ENCODE data around the gene SLC6A3.

SLC6A3 gene

DNA sequence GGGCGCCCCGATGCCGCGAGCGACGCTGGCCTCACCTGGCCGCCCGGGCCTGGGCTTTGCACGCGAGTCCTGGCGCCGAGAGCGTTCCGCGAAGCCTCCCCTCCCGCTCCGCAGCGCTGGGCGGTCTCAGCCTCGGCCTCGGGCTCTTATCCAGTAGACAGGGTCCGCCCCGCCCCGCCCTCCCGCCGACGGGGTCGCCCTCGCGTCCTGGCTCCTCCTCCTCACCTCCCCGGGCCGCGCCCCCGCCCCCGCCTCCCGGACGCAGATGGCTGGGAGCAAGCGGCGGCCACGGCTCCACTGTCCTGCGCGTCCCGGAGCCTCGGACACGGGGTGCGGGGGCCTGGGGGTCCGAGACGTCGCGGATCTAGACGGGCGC is at the start of gene SLC6A3:
SLC6A3 (minus strand) TSS at position 128 of the 376 bp plus-strand sequence. CDS start 2,243 bp downstream, outside the sequence.
- DNase-seq (ENCODE audit: low read depth in 2 of 2), result peak; percentile 13 to 20

DNA sequence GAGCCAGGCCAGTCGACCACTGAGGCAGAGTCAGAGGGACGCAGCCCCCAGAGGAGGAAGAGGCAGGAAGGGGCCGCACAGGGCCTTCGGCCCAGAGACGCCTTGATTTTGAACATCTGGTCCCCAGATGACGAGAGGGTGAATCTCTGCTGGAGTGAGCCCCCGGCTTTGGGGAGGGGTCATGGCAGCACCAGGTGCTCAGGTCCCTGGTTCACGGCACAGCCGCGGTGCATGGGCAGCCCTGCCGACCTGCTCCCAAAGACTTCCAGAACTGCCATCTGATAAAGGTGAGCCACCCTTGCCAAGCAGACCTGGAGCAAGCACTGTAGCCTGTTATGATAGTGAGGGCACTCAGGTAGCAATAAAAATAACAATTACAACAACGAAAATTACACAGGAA is 48.7 kb upstream of the SLC6A3 start:
- DNase-seq (ENCODE audit: low read depth in 2 of 2), result no peak

DNA sequence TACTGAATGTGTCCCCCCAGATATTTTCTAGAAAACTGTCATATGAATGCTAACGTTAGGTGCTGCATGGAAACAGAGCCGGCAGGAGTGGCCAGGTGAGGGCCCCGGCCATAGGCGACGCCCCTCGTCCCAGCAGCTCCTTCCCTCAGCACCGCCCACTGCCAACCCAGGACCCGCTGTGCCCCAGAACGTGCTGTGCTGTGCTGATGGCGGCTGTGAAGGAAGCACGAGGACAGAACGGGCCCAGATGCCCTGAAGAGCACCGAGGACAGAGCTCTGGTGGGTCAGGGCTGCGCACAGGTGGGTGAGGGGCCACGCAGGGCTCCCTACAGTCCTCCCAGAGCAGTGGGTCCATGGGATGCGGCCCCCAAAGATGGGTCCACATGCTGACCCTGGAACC is 48.2 kb upstream of the SLC6A3 start:
- DNase-seq (ENCODE audit: low read depth in 2 of 2), result no peak

DNA sequence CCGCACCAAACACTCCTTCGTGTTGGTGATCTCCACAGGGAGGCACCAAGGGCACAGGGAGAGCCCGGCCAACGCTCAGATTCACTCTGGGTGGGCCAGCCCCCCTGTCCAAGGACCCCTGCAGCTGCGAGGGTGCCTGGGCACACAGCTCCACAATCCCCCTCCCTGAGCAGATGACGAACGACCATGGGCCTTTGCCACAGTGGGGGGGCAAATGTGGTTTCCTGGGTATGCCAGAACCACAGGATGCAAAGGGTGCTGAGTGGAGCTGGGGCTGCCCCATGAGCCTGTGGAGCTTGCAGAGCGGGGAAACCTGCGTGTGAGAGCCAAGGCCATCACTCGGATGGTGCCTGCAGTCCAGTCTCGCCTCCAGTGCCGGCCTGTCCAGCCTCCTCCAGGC is 47.5 kb upstream of the SLC6A3 start:
- DNase-seq (ENCODE audit: low read depth in 2 of 2), result no peak

DNA sequence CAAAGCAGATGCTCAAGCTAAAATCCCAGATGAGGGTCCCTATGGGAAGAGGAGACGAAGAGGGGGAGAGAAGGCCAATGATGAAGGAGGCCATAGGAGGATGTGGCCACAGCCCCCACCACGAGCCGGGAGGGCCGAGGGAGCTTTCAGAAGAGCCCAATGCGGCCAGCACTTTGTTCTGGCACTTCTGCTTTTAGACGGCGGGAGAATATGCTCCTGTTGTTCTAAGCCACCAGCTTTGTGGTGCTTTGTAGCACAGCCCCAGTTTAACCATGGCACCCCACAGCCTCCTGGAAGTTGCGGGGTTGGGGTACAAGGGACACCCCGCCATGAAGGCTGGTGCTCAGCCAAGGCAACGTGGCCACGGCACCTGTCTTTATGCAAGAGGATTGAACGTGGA is 45.1 kb upstream of the SLC6A3 start:
- no peak for DNase-seq (ENCODE audit: low read depth in 2 of 2)

DNA sequence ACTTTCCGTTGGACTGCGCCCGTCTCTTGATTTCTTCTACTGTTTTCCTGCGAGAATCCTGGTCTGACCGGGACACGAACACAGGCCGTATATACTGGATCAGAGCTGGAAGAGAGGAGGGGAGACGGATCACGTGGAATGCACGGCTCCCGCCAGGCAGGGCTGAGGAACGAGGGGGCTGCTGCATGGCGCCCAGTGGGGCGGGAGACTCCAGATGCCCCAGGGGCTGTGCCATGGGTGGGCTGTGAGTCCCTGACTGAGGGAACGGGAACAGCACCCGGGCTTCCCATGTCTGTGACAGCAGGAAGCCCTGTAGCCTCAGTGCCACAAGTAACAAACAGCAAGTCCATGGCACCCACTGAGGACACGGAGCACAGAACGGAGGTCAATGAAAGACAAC is 44.5 kb upstream of the SLC6A3 start:
- DNase-seq (ENCODE audit: low read depth in 2 of 2), result no peak

DNA sequence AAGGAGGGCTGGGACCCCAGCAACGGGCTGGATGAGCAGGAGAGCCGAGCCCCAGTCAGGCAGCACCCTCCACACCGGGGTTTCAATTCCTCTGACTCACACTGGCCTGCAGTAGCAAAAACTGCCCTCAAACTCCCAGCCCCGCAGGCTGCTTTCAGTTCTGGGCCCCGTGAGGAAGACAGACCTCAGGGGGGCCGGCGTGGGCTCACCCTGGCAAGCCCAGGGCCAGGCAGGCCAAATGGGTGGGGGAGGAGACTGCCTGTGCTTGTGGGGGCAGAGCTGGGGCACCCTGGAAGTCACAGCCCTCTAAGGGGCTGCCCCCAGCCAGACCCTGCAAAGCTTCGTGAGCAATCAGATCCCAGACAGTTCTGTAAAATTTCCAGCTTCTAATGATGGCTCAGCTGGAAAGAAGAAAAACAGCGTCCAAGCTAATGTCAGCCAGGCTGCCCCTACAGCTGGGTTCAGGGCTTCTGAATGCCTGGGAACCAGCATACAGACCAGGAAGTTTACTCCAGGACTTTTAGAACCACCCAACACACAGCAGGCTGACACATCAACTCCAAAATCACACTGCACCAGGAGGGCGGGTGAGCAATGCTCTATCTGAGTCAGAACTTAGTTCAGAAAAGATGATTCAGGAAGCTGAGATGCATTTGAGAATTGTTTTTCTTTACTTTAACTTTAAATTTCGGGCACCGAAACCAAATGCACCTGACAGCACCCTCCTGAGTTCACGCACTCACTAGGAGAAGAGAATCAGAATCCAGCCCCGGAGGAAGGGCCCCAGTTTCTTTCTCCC is 43.8 kb upstream of the SLC6A3 start:
- no peak for DNase-seq (ENCODE audit: low read depth in 2 of 2)

DNA sequence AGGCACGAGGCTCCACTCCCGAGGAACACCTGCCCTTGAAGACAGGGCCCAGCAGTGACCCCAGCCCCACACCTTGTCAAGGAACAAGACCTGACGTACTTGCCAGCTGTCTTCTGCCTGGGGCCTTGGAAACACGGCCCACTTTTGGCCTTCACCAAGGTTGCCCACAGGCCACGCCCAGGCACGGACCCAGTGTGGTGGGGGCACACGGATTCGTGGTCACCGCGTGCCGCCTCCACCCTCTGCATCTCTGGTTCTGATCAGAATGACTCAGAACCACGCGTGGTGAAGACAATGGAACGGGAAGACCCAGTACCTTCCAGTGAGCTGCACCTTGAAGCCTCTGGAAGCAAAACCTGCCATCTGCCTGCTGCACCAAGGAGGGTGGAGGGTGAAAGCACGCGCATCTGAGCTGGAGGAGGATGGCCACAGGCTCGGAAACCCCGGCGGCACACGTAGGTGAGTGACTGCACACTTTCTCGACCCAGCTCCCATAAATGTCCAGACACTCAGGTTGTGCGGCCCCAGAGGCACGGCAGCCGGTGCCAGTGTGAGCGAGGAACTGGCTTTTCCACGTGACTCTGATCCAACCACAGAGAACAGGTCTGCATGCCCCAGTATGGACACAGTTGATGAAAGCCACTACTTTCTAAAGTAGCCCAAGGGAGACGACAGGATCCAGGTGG is 42.0 kb upstream of the SLC6A3 start:
- no peak for DNase-seq (ENCODE audit: low read depth in 2 of 2)

DNA sequence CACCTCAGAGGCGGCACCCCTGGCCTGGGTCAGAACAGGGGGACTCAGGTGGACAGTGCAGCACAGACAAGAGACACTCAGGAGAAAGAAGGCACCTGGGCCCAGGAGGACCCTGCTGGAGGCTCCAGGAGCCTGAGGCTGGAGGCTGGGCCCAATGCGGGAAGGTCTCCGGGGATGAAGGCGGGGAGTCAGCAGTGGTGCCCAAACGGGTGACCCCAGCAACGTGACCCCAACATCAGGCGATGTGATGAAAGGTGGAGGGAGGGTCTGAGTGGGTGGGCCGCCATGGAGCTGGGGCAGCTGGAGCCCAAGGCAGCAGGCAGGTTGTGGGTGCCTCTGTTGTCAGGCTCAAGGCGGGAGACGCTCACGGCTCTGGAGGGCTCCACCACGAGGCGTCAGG is 41.0 kb upstream of the SLC6A3 start:
- no peak for DNase-seq (ENCODE audit: low read depth in 2 of 2)

DNA sequence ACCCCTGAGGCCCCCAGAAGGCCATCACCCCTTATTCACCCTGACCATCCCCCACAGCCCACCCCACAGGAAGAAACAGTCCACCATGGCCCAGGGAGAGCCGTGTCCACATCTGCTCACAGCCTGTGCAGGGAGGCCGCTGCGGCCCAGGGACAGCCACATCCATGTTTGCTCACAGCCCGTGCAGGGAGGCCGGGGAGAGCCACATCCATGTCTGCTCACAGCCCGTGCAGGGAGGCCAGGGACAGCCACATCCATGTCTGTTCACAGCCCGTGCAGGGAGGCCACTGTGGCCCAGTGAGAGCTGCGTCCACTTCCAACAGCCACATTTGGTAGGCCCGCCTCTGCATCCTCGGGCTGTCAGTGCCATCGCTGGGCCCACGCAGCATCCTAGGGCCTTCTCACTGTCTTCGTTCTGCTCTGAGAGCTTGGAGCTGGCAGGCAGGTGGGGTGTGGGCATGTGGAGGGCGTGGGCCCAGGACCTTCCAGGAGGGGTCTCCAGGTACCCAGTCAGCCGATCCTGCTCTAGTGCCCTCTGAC is 40.4 kb upstream of the SLC6A3 start:
- no peak for DNase-seq (ENCODE audit: low read depth in 2 of 2)

DNA sequence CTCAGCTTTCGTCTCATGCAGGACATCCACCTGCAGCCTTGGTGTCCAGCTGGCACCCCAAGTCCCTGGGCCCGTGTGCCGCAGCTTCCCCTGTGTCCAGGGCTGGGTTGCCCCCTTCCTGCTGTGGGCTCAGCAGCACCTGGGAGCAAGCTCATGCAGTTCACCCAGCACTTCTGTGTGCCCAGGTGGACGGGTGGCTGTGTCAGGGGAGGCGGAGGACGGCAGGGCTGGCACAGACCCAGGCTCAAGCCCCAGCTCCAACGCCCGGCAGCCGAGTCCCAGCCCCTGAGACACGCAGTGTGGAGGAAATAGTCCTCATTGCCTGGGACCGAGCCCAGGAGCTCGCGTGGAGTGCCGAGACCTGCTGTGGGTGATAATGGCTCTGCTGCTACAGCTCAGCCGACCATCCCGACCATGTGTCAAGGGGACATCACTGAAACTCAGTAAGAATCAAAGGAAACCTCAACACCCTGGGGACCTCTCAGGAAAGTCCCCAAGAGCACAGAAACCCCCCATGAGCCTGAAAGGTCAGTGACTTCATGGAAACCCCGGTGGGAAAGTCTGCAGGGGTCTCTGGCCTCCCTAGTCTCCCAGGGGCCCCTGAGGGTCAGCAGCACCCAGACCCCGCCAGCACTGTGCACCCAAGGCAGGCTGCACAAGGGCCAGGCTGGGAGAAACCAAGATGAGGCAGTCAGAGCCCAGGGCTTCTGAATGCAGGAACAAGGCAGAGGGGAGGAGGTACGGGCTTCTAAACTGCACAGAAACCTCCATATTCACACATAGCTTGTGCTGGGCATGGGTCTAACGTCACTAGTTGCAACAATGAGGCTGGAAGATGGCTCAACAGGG is 39.7 kb upstream of the SLC6A3 start:
- no peak for DNase-seq (ENCODE audit: low read depth in 2 of 2)

DNA sequence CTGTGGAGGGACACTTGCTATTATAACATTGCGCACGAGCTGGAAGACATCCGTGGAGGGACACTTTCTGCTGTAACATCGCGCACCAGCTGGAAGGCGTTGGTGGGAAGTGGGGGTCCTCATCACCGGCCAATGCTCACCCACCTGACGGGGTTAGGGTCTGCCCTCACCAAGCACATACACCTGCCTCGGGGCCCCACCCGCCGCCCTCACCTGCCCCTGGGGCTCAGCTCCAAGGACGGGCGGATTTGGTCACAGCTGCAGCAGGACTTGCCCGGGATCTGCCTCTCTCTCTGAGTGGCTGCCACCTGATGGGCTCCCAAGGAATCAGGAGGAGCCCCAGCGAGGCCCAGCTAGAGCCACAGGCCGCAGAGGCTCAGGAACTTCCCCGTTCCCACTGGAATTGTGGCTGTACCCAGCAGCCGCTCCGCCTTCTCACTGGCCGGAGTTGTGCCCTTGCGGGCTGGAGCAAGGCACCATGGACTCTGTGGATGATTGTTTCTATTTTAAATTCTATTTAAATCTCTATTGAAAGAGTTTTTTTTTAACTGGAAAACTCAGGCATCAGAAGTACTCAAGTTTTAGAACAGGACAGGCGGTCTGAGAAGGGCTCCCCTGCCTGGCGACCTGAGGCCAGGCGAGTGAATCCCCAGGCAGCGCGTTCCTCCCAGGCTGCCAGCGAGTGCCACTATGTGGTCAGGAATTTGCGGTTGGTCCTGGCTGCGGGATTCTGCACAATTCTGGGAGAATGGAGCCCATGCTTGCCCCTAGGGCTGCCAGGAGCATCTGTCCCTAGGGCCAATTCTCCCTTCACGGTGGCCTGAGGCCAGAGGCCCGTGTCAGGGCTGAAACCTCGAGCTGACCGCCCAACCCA is 38.9 kb upstream of the SLC6A3 start:
- DNase-seq (ENCODE audit: low read depth in 2 of 2), result no peak

DNA sequence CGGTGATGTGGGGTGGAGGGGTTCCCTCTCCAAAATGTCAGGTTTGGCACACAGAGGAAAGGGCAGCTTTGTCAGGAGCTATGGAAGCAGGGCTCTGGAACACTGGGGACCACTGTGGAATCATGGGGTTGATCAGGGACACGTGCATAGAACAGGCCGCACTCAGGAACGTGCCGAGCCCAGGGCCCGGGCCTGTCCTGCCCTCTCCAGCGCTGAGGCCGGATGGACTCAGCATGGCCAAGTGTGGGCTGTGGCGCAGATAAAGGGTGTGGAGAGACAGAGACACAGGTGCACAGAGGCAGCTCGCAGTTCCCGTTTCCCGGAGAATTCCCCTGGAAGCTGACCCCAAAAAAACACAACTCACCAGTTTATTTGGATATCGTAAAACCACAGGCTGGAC is 37.8 kb upstream of the SLC6A3 start:
- no peak for DNase-seq (ENCODE audit: low read depth in 2 of 2)

DNA sequence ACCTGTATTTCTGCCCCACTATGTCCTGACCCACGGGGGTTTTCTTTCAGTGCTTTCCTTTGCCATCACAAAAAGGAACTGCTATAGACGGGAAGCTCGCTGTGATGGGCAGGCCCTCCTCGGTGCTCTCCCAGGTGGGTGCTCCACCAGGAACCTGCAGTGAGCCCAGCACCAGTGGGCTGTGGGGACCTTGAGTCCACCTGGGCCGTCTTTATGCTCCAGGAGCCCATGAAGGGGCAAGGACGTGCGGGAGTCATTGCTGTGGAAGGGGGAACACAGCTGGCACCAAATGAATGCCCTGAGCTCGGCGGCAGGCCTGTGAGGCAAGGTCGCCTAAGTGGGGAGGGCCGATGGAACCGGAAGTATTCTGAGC is 36.7 kb upstream of the SLC6A3 start:
- DNase-seq (ENCODE audit: low read depth in 2 of 2), result no peak

DNA sequence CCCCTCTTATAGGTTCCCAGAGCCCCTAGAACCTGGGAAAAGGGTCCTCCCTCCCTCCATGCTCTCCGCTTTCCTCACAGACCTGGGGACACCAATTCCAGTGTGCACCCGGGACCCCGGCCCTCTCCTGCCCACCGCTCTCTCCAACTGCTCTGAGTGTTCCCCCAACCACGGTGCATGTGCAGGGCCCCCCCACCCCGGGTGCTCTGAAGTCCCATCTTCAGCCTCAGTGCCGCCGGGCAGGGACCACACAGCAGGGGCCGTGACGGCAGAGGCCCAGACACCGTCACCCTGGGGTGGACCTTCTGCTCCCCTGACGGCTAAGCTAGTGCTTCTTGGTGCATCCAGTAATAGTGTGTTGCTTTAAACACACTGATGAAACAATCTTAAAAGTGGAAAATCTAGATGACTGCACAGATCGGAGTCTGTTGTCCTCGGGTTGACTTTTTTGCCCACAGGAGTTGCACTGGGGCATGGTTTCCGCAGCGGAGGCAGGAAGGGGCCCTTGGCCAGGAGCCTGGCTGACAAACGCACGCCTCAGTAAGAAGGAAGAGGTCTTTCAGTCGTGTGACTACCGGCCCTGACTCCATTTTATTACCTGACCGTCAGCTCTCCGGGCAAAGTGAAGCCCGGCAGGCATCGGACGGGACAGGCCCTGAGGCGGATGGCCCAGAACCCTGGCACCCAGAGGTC is 36.2 kb upstream of the SLC6A3 start:
- DNase-seq (ENCODE audit: low read depth in 2 of 2), result no peak

DNA sequence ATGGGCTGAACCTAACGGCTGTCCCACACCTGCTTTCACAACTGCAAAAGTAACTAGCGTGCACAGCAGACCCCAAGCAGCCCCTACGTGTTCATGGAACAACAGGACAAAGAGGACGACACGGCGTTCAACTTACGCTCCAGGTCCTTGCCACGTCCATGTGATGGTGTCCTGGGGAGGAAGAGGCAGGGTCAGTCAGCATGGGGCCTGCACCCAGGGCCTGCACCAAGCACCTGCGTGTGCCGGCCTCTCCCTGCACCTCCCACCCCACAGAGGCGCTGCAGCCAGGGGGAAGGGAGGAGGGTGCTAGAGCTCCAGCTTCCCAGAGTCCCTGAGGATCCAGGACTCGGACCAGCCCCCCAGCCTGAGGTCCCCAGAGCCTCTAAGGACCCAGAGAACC is 35.6 kb upstream of the SLC6A3 start:
- no peak for DNase-seq (ENCODE audit: low read depth in 2 of 2)

DNA sequence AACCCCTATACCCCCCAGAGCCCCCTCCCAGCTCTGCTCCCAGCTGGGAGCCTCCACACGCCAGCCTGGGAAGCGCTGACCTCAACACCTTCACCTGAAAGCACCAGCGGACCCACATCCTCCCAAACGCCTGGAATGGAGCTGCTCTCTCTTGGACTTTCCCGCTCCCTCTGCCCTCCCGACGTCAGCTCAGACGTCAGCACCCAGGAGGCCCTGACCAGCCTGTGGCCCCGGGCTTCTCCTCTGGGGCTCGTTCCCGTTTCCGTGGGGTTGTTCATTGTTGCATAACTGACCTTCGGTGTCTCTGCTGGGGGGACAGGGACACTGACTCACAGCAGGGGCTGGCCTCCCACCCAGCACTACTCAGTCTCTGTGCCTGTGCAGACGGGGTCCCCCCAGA is 35.0 kb upstream of the SLC6A3 start:
- no peak for DNase-seq (ENCODE audit: low read depth in 2 of 2)

DNA sequence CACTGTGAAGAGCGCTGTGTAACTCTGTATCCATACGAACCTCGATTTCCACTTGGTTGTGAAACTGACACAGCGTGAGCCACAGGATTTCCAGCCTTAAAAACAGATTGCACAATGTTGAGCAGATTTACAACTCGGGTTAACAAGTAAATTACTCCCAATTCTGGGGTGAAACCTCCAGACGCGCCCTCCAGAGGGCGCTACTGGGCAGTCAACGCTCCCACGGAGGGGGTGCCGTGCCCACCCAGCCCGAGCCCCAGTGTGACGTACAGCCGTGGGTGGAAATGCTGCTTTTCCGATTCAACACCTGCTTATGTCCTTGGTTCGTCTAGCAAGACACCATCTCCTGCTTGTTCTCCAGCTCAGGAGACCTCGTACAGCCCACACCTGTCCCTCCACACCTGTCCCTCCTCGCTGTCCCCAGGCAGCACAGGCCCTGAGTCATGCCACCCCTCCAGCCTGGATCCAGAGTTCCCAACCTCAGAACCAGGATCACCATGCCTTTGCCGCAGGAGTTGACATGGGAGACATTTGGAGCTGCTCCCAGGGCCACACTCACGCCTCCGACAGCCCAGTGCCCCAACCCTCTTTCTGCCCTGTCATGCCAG is 34.4 kb upstream of the SLC6A3 start:
- peak in 1 of 2 donors; percentile 27 for DNase-seq (ENCODE audit: low read depth in 2 of 2)

DNA sequence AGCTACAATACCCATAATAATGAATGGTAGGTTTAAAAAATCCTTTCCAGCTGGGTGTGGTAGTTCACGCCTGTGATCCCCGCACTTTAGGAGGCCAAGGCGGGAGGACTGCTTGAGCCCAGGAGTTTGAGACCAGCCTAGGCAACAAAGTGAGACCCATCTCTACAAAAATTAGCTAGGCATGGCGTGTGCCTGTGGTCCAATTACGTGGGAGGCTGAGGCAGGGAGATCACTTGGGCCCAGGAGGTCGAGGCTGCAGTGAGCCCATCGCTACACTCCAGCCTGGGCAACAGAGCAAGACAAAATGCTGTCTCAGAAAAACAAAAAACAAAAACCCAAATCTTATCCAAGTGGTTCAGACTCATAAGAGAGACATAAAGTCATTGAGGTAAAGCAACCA is 33.8 kb upstream of the SLC6A3 start:
- no peak for DNase-seq (ENCODE audit: low read depth in 2 of 2)

DNA sequence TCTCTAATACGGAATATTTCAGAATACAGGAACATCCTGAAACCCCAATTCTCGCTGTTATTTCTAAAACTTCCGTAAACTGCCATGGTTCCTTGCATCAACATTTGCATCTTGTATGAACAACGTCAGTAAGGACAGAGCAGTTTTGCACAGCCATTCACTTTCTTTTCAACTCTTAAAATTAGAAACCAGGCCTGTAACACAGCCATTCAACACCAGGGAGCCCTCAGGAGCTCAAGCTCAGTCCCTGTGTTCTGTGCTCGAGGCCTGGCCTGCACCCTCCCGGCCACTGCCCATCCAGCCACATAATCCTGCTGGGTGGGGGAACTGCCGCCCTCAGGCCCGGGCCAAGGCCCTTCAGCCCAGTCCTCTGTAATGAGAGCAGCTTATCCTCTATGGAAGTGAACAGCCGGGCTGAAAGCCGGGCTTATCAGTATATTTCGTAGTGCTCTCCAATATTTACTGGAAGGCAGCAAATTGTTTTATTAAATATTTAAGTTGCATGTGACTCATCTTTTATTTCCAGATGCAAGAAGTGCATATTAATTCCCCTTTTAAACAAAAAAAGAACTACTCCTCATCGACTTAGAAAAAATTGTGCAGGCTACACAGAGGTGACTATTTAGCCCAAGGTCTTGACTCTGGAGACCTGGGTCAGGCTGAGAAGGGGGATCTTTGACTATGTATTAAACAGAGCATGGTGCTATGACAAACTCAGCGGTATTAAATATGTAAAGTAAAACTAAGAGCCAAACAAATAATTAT is 33.2 kb upstream of the SLC6A3 start:
- no peak for DNase-seq (ENCODE audit: low read depth in 2 of 2)
